HepG2 (cell line): Measurements from ENCODE around the gene GNAZ. TPM values are rescaled to one million over a fixed set of nuclear protein-coding genes. Genes with fewer than 3 reads are reported as not detected.

ENCODE experiments used
- DR1 ChIP-seq: sonication (generic); formaldehyde crosslinking; IDR thresholded peaks from 2 replicates; pipeline ENCODE4 v1.8.0; 2021; ENCODE audit warnings: mild to moderate bottlenecking, missing genetic modification reagents, inconsistent platforms
- FOXK1 ChIP-seq: sonication (generic); formaldehyde crosslinking; IDR thresholded peaks from 2 replicates; pipeline ENCODE4 v1.4.0; 2020; ENCODE audit warnings: low read depth, missing genetic modification reagents, borderline replicate concordance
- HES4 ChIP-seq: sonication (generic); formaldehyde crosslinking; IDR thresholded peaks from 2 replicates; pipeline ENCODE4 v1.9.0; 2021; ENCODE audit warnings: mild to moderate bottlenecking, missing genetic modification reagents, borderline replicate concordance
- NCOA5 ChIP-seq: sonication (generic); formaldehyde crosslinking; IDR thresholded peaks from 2 replicates; pipeline ENCODE4 v1.4.0; 2020; ENCODE audit warnings: missing genetic modification reagents
- PHF8 ChIP-seq: sonication (generic); formaldehyde crosslinking; IDR thresholded peaks from 2 replicates; pipeline ENCODE4 v1.5.0; 2020; ENCODE audit warnings: missing genetic modification reagents
- SNAI1 ChIP-seq: sonication (generic); formaldehyde crosslinking; IDR thresholded peaks from 2 replicates; pipeline ENCODE4 v1.5.0; 2020; ENCODE audit warnings: mild to moderate bottlenecking, missing genetic modification reagents, borderline replicate concordance
- TCF7 ChIP-seq: sonication (generic); IDR thresholded peaks from 2 replicates; pipeline ENCODE4 v1.6.1; 2016; ENCODE audit warnings: antibody characterized with exemption, low read depth
- ZNF17 ChIP-seq: sonication (generic); formaldehyde crosslinking; IDR thresholded peaks from 2 replicates; pipeline ENCODE4 v1.5.0; 2020; ENCODE audit warnings: mild to moderate bottlenecking, missing genetic modification reagents
- ZNF367 ChIP-seq: sonication (generic); formaldehyde crosslinking; IDR thresholded peaks from 2 replicates; pipeline ENCODE4 v1.4.0; 2020; ENCODE audit warnings: missing genetic modification reagents, borderline replicate concordance
- ZNF484 ChIP-seq: sonication (generic); formaldehyde crosslinking; IDR thresholded peaks from 2 replicates; pipeline ENCODE4 v1.5.1; 2020; ENCODE audit warnings: mild to moderate bottlenecking, low read depth, missing genetic modification reagents, borderline replicate concordance
- ZNF564 ChIP-seq: sonication (generic); formaldehyde crosslinking; IDR thresholded peaks from 2 replicates; pipeline ENCODE4 v1.8.1; 2023; ENCODE audit warnings: mild to moderate bottlenecking, missing genetic modification reagents
- ZNF713 ChIP-seq: sonication (generic); formaldehyde crosslinking; IDR thresholded peaks from 2 replicates; pipeline ENCODE4 v1.4.0; 2020; ENCODE audit warnings: mild to moderate bottlenecking, missing genetic modification reagents
- ZSCAN29 ChIP-seq: sonication (generic); formaldehyde crosslinking; conservative IDR thresholded peaks from 2 replicates; pipeline ENCODE4 v1.4.0; 2020; ENCODE audit warnings: mild to moderate bottlenecking, missing genetic modification reagents
- polyA plus RNA-seq, 8 experiments: library from polyadenylated mRNA; depleted of rRNA in 3 of 8; stranded (reverse) in 7 of 8; unstranded in 1 of 8; fragments of >200 nt; fragmentation: Illumina TruSeq in 4 of 8; extraction: Trizol in 4 of 8; gene quantifications; 2 replicates each; pipeline versions ENCODE4 v1.2.1 to v1.2.3, GENCODE V29; 2011 to 2016; ENCODE audit warnings: low read depth in 4 of 8, missing spikeins in 1 of 8, mixed read lengths in 1 of 8; ENCODE audit not compliant: insufficient read depth in 1 of 8
- total RNA-seq, 5 experiments: library from RNA; depleted of rRNA; stranded (reverse); fragments of >200 nt; fragmentation: Illumina TruSeq; extraction: Trizol; gene quantifications; 2 replicates each; pipeline ENCODE4 v1.2.3, GENCODE V29; 2016; ENCODE audit warnings: low read depth in 1 of 5
- TF ChIP-seq, protein P1 (sequence below): fragments of 450-650 bp; IDR thresholded peaks from 2 replicates; pipeline ENCODE4 v1.6.1; 2017; ENCODE audit warnings: mild to moderate bottlenecking
- TF ChIP-seq, protein P2 (sequence below): sonication (generic); formaldehyde crosslinking; IDR thresholded peaks from 2 replicates; pipeline ENCODE4 v1.5.1; 2020; ENCODE audit warnings: mild to moderate bottlenecking, missing genetic modification reagents, moderate library complexity
- TF ChIP-seq, protein P3 (sequence below): sonication (generic); formaldehyde crosslinking; IDR thresholded peaks from 2 replicates; pipeline ENCODE4 v1.9.0; 2021; ENCODE audit warnings: missing genetic modification reagents, borderline replicate concordance
- TF ChIP-seq, protein P4 (sequence below): IDR thresholded peaks from 2 replicates; pipeline ENCODE4 v1.6.1; 2016; ENCODE audit warnings: low read depth, borderline replicate concordance

GNAZ gene
- total and polyA plus RNA-seq, 2 of the 13 experiments (the other 11 are each of a cell fraction or from before 2014, with no cell fraction given): 11.4 to 22.3 TPM

DNA sequence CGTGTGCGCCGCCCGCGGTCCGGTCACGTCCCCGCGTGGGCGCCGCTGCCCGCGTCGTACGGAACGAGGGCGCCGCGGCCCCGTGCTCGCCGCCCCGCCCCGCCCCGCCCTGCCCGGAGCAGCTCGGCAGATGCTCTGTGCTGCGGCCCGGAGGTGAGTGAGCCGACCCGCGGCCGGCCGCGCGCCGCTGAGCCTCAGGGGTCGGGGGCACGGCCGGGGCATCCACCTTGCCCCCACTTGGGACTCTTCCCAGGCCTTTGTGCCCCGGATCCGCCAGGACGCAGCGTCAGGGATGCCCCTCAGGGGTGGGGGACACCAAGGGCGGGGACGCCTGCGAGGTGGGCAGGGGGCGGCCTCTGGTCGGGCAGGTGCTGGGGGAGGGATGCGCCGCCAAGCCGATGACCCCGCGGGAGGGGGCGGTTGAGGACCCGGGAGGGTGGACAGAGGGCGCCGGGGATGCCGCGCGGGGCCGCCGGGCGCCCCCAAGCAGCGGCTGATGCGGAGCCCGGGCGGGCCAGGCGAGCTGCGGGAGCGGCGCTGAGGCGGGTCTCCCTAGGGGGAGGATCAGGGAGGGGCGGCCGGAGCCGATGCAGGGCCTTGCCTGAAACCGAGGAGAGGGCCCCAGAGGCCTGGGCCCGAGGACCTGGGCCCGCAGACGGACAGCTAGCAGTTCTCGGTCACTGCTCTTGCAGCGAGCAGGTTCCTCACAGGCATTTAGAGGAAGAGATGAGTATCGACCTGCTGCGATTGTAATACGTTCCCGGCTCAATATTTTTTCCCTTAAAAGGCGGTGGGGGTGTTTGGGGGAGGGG, at the start of gene GNAZ (continued):
- TF ChIP-seq, protein P1, sequence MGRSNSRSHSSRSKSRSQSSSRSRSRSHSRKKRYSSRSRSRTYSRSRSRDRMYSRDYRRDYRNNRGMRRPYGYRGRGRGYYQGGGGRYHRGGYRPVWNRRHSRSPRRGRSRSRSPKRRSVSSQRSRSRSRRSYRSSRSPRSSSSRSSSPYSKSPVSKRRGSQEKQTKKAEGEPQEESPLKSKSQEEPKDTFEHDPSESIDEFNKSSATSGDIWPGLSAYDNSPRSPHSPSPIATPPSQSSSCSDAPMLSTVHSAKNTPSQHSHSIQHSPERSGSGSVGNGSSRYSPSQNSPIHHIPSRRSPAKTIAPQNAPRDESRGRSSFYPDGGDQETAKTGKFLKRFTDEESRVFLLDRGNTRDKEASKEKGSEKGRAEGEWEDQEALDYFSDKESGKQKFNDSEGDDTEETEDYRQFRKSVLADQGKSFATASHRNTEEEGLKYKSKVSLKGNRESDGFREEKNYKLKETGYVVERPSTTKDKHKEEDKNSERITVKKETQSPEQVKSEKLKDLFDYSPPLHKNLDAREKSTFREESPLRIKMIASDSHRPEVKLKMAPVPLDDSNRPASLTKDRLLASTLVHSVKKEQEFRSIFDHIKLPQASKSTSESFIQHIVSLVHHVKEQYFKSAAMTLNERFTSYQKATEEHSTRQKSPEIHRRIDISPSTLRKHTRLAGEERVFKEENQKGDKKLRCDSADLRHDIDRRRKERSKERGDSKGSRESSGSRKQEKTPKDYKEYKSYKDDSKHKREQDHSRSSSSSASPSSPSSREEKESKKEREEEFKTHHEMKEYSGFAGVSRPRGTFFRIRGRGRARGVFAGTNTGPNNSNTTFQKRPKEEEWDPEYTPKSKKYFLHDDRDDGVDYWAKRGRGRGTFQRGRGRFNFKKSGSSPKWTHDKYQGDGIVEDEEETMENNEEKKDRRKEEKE: no peak
- TF ChIP-seq NCOA5 (CRISPR knock-in tag) (no peak), ZNF713 (no peak), ZNF367 (no peak), ZNF17 (no peak), ZNF564 (CRISPR knock-in tag) (no peak), PHF8 (CRISPR knock-in tag) (peak; percentile 38; the same call in 1 of the 2 replicates), DR1 (no peak), ZSCAN29 (CRISPR knock-in tag) (no peak), TCF7 (no peak), ZNF484 (no peak), SNAI1 (CRISPR knock-in tag) (no peak), HES4 (0 out of 2 replicates have a peak, but pooled peaks have one; percentile 52), FOXK1 (CRISPR knock-in tag) (no peak)
- TF ChIP-seq, protein P2, sequence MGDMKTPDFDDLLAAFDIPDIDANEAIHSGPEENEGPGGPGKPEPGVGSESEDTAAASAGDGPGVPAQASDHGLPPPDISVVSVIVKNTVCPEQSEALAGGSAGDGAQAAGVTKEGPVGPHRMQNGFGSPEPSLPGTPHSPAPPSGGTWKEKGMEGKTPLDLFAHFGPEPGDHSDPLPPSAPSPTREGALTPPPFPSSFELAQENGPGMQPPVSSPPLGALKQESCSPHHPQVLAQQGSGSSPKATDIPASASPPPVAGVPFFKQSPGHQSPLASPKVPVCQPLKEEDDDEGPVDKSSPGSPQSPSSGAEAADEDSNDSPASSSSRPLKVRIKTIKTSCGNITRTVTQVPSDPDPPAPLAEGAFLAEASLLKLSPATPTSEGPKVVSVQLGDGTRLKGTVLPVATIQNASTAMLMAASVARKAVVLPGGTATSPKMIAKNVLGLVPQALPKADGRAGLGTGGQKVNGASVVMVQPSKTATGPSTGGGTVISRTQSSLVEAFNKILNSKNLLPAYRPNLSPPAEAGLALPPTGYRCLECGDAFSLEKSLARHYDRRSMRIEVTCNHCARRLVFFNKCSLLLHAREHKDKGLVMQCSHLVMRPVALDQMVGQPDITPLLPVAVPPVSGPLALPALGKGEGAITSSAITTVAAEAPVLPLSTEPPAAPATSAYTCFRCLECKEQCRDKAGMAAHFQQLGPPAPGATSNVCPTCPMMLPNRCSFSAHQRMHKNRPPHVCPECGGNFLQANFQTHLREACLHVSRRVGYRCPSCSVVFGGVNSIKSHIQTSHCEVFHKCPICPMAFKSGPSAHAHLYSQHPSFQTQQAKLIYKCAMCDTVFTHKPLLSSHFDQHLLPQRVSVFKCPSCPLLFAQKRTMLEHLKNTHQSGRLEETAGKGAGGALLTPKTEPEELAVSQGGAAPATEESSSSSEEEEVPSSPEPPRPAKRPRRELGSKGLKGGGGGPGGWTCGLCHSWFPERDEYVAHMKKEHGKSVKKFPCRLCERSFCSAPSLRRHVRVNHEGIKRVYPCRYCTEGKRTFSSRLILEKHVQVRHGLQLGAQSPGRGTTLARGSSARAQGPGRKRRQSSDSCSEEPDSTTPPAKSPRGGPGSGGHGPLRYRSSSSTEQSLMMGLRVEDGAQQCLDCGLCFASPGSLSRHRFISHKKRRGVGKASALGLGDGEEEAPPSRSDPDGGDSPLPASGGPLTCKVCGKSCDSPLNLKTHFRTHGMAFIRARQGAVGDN (CRISPR knock-in tag): peak; percentile 36; the same call in 1 of the 2 replicates
- TF ChIP-seq, protein P3, sequence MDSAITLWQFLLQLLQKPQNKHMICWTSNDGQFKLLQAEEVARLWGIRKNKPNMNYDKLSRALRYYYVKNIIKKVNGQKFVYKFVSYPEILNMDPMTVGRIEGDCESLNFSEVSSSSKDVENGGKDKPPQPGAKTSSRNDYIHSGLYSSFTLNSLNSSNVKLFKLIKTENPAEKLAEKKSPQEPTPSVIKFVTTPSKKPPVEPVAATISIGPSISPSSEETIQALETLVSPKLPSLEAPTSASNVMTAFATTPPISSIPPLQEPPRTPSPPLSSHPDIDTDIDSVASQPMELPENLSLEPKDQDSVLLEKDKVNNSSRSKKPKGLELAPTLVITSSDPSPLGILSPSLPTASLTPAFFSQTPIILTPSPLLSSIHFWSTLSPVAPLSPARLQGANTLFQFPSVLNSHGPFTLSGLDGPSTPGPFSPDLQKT (CRISPR knock-in tag): no peak
- TF ChIP-seq, protein P4, sequence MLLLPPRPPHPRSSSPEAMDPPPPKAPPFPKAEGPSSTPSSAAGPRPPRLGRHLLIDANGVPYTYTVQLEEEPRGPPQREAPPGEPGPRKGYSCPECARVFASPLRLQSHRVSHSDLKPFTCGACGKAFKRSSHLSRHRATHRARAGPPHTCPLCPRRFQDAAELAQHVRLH (CRISPR knock-in tag): no peak
